Suprapubic skin (tissue), 4 donors: Measurements from ENCODE around the gene IGF2BP2.
A peak's percentile ranks its signal among the peaks of the same experiment; 100 is the strongest.

ENCODE experiments used
- EP300 ChIP-seq: sonication (generic); formaldehyde crosslinking; IDR thresholded peaks from one replicate; pipeline ENCODE4 v1.6.1; 2017; ENCODE audit warnings: antibody characterized with exemption
- POLR2A ChIP-seq, 2 donors: fragments of 450-650 bp; IDR thresholded peaks; one replicate each; pipeline ENCODE4 v1.6.1; 2017; ENCODE audit warnings: antibody characterized with exemption in 2 of 2, mild to moderate bottlenecking in 2 of 2, moderate library complexity in 2 of 2
- POLR2AphosphoS5 ChIP-seq, 3 donors: sonication (generic); formaldehyde crosslinking; IDR thresholded peaks; one replicate each; pipeline ENCODE4 v1.6.1; 2017; ENCODE audit warnings: antibody characterized with exemption in 3 of 3
- TF ChIP-seq, protein P1 (sequence below), 2 donors: fragments of 200-600 bp in 1 of 2; fragments of 450-650 bp in 1 of 2; sonication (generic) in 1 of 2; IDR thresholded peaks; one replicate each; pipeline ENCODE4 v1.5.1; 2016 to 2019; ENCODE audit warnings: antibody characterized with exemption in 2 of 2, mild to moderate bottlenecking in 1 of 2, moderate library complexity in 1 of 2

DNA sequence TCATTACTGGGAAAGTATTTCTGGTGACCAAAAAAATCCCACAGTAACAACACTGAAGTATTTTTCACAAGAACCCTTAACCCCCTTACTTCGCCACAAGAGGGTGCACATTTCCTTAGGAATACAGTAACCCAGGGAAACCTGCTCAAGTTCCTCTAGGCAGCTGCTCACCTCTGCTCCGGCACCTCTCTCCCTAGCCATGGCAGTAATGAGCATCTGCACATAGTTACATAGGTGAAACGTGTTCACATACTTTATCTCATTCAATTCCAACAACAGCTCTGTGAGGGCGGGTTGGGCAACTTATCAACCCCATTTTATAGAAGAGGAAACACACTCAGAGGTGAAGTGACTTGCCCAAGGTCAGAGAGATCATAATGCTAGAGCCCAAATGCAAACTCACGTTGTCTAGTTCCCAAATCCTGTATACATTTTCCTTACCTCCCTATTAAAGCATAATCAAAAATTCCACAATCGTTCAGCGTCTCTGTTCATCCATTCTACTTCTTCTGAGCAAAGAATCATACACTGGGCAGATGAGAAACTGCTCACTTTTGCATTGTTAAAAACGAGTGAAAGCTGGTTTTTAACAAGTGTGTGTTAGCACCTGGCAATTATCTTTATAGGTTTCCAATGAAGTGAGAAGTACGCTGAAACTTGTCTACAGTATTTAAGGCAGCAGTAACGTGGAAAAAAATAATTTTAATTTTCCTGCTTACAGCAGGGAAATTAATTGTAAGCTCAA, 90.7 kb downstream of the IGF2BP2 start:
- TF ChIP-seq POLR2A (IDR thresholded peaks at IDR 0.05) (no peak), EP300 (no peak), POLR2AphosphoS5 (IDR thresholded peaks at IDR 0.05) (no peak)
- TF ChIP-seq, protein P1, sequence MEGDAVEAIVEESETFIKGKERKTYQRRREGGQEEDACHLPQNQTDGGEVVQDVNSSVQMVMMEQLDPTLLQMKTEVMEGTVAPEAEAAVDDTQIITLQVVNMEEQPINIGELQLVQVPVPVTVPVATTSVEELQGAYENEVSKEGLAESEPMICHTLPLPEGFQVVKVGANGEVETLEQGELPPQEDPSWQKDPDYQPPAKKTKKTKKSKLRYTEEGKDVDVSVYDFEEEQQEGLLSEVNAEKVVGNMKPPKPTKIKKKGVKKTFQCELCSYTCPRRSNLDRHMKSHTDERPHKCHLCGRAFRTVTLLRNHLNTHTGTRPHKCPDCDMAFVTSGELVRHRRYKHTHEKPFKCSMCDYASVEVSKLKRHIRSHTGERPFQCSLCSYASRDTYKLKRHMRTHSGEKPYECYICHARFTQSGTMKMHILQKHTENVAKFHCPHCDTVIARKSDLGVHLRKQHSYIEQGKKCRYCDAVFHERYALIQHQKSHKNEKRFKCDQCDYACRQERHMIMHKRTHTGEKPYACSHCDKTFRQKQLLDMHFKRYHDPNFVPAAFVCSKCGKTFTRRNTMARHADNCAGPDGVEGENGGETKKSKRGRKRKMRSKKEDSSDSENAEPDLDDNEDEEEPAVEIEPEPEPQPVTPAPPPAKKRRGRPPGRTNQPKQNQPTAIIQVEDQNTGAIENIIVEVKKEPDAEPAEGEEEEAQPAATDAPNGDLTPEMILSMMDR (IDR thresholded peaks at IDR 0.05), result peak; percentile 34 to 43
